GM12892 (cell line): ENCODE measurements around the gene NDUFAF2.
A peak's percentile ranks its signal among the peaks of the same experiment; 100 is the strongest.
"Not testable (repeated sequence)": the region's sequence is repeated elsewhere in the genome, so short reads cannot be mapped to it uniquely, and the experiment has no call there.

ENCODE experiments used
- DNase-seq: peaks from one replicate; pipeline ENCODE4 v3.0.0; 2011; ENCODE audit not compliant: insufficient read length
- FAIRE-seq: peaks from 2 replicates; lab custom pipeline; 2011; peaks lifted over from hg19 to GRCh38; lab: Jason Lieb, UNC
- POLR2A ChIP-seq: IDR thresholded peaks from 2 replicates; pipeline ENCODE4 v1.6.1; 2011; ENCODE audit warnings: low read depth, low read length, control low read depth
- POLR2AphosphoS5 ChIP-seq: IDR thresholded peaks from 2 replicates; pipeline ENCODE4 v1.6.1; 2011; ENCODE audit warnings: low read depth, low read length, control low read depth
- TAF1 ChIP-seq: IDR thresholded peaks from 2 replicates; pipeline ENCODE4 v1.6.1; 2011; ENCODE audit warnings: low read depth, mild to moderate bottlenecking, control low read depth, low read length, borderline replicate concordance

Gene NDUFAF2

GRCh38 chr5:61020415-61020814 lies 75.4 kb downstream of the NDUFAF2 start:
- no peak for DNase-seq
- TF ChIP-seq POLR2AphosphoS5 (no peak), TAF1 (no peak), POLR2A (no peak)
- no peak for FAIRE-seq

GRCh38 chr5:61023131-61023530 lies 78.1 kb downstream of the NDUFAF2 start:
- no peak for FAIRE-seq
- DNase-seq, result no peak
- TF ChIP-seq POLR2AphosphoS5 (no peak), POLR2A (no peak), TAF1 (no peak)

- no peak for DNase-seq
- FAIRE-seq, result no peak
- TF ChIP-seq POLR2AphosphoS5 (no peak), TAF1 (no peak), POLR2A (no peak)
These were observed 81.0 kb downstream of the NDUFAF2 start for GRCh38 chr5:61026004-61026403.

GRCh38 chr5:61028382-61028781 lies 83.4 kb downstream of the NDUFAF2 start:
- DNase-seq (no peak), FAIRE-seq (no peak)
- TF ChIP-seq TAF1 (no peak), POLR2AphosphoS5 (no peak), POLR2A (no peak)

GRCh38 chr5:61029456-61030162 lies 84.6 kb downstream of the NDUFAF2 start:
- DNase-seq, result no peak
- no peak for FAIRE-seq
- no peak for TF ChIP-seq POLR2AphosphoS5
- no peak for TF ChIP-seq TAF1
- TF ChIP-seq POLR2A, result no peak

GRCh38 chr5:61030163-61030482 lies 85.1 kb downstream of the NDUFAF2 start:
- no peak for FAIRE-seq
- no peak for DNase-seq
- TF ChIP-seq POLR2A (no peak), POLR2AphosphoS5 (no peak), TAF1 (no peak)

GRCh38 chr5:61031301-61031700 lies 86.3 kb downstream of the NDUFAF2 start:
- FAIRE-seq, DNase-seq: not testable (repeated sequence)

GRCh38 chr5:61044545-61044944 lies 99.5 kb downstream of the NDUFAF2 start:
- no peak for TF ChIP-seq POLR2AphosphoS5
- TF ChIP-seq TAF1, result no peak
- TF ChIP-seq POLR2A, result no peak
- FAIRE-seq (peak; percentile 40), DNase-seq (no peak)

- DNase-seq (no peak), FAIRE-seq (no peak)
- no peak for TF ChIP-seq POLR2A
- TF ChIP-seq TAF1, result no peak
- no peak for TF ChIP-seq POLR2AphosphoS5
These were observed 102.3 kb downstream of the NDUFAF2 start for GRCh38 chr5:61047346-61047745.

GRCh38 chr5:61048534-61048933 lies 103.5 kb downstream of the NDUFAF2 start:
- DNase-seq (no peak), FAIRE-seq (no peak)
- TF ChIP-seq POLR2AphosphoS5 (no peak), POLR2A (no peak), TAF1 (no peak)

- DNase-seq, result no peak
- TF ChIP-seq POLR2A, result no peak
- no peak for TF ChIP-seq POLR2AphosphoS5
- TF ChIP-seq TAF1, result no peak
- no peak for FAIRE-seq
These were observed 105.3 kb downstream of the NDUFAF2 start for GRCh38 chr5:61050292-61050691.

- FAIRE-seq (no peak), DNase-seq (no peak)
- no peak for TF ChIP-seq POLR2A
- TF ChIP-seq POLR2AphosphoS5, result no peak
- no peak for TF ChIP-seq TAF1
These were observed 106.3 kb downstream of the NDUFAF2 start for GRCh38 chr5:61051267-61051666.

GRCh38 chr5:61052882-61053281 lies 107.9 kb downstream of the NDUFAF2 start:
- FAIRE-seq, result no peak
- no peak for DNase-seq
- TF ChIP-seq POLR2A (no peak), TAF1 (no peak), POLR2AphosphoS5 (no peak)
